Measurements from ENCODE around the gene CEBPE. TPM values are rescaled to one million over a fixed set of nuclear protein-coding genes. Genes with fewer than 3 reads are reported as not detected.

Gene CEBPE
- total RNA-seq, 3 donors from 2014 or later = not detected

- no peak overlapping the region for H3K4me3 ChIP-seq
- no peaks in the 10 kb centered on the region for H3K4me1 ChIP-seq (ENCODE audit: low read depth)
- H3K36me3 ChIP-seq (ENCODE audit: low read depth) = no peaks in the 10 kb centered on the region
- ATAC-seq (no peak), DNase-seq (no peak)
- intact Hi-C loops (cut with DNase I, micrococcal nuclease) = no loop called here
- H3K9me3 ChIP-seq = no peaks in the 10 kb centered on the region
- TF ChIP-seq CTCF (IDR thresholded peaks at IDR 0.05) = no peak
Measured at GRCh38 chr14:23102801-23103200, 16.3 kb downstream of the CEBPE start.

DNA sequence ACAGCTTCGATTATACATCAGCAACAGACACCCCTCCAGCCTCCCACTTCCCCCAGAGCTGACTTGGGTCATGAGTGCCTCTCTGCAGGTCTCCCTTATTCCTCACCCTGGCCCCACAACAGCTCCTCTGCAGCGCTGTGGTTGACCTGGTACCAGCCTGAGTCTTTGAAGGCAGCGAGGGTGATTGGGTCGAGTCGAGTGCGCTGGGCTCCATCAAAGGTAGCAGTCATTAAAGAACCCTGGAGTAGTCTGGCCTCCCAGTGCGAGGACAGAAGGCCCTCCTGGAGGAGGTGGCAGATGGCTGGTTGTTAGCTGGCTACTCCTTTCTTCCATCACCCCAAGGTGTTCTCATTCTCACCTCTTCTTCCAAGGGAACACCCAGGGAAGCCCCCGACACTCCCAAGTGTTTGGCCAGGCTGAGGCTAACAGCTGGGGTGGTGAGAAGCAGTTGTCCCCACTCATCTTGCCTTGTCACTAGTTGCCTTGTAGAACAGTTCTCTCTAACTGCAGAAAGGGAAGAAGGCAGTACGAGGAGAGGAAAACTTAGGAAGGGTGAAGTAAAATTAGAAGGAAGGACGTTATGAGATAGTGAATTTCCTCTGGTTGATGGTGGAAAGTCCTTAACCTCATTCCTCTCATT lies 16.9 kb downstream of the CEBPE start:
- ATAC-seq = no peak
- Histone ChIP-seq H3K4me3 (no peak overlapping the region), H3K36me3 (ENCODE audit: low read depth) (no peaks in the 10 kb centered on the region), H3K9me3 (no peaks in the 10 kb centered on the region), H3K4me1 (ENCODE audit: low read depth) (peaks cover 6% of the 10 kb centered on the region)
- TF ChIP-seq CTCF (IDR thresholded peaks at IDR 0.05) = no peak
- intact Hi-C loops (cut with DNase I, micrococcal nuclease) = no loop called here
- no peak for DNase-seq

DNA sequence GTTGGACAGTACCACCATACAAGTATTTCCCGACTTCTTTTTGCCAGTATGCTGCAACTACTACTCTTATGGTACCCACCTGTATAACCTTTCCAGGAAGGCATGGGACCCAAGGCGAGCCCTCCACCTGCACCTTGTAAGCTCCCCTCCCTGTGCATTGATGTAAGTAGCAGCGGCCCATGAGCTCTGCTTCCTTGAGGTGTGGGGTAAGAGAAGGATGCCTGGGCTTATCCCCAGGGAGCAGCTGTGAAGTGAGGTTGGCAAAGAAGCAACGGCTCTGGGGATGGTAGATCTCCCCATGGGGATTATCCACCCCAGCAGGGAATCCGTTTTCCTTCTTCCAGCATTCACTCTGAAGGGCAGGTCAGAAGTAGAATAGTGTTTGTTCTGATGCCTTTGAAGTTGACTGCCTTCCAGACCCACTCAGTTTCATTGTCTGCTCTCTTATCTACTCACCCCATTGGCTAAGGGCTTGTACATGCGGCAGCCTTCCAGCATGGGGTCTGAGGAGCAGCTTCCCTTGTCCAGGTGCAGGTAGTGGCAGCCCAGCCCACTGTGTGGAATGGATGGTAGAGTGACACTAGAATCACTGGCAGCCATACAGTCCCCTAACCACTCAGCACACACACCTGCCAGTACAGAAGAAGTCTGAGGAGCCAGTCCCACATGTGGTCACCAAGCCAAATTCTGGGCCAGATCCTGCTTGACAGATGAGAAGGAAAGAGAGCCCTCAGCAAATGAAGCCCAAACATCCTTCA lies 17.7 kb downstream of the CEBPE start:
- no peaks in the 10 kb centered on the region for H3K36me3 ChIP-seq (ENCODE audit: low read depth)
- ATAC-seq (no peak), DNase-seq (no peak)
- no peak for TF ChIP-seq CTCF (IDR thresholded peaks at IDR 0.05)
- intact Hi-C loops (cut with DNase I, micrococcal nuclease) = no loop called here
- H3K4me1 ChIP-seq (ENCODE audit: low read depth) = peaks cover 13% of the 10 kb centered on the region
- no peaks in the 10 kb centered on the region for H3K9me3 ChIP-seq
- no peak overlapping the region for H3K4me3 ChIP-seq

- intact Hi-C loops (cut with DNase I, micrococcal nuclease) = loop anchor here in 1 of 2 donors (10.0 kb wide), 1 partner anchor 185 kb away; the partner anchor contains the start of gene HOMEZ
- ATAC-seq (no peak), DNase-seq (no peak)
- H3K4me1 ChIP-seq (ENCODE audit: low read depth) = peaks cover 18% of the 10 kb centered on the region
- peaks cover 6% of the 10 kb centered on the region for H3K36me3 ChIP-seq (ENCODE audit: low read depth)
- H3K9me3 ChIP-seq = no peaks in the 10 kb centered on the region
- TF ChIP-seq CTCF (IDR thresholded peaks at IDR 0.05) = no peak
- H3K4me3 ChIP-seq = no peak overlapping the region
Measured at GRCh38 chr14:23099212-23099861, 19.7 kb downstream of the CEBPE start.

- Histone ChIP-seq H3K9me3 (no peaks in the 10 kb centered on the region), H3K4me1 (ENCODE audit: low read depth) (peaks cover 28% of the 10 kb centered on the region), H3K36me3 (ENCODE audit: low read depth) (peaks cover 6% of the 10 kb centered on the region), H3K4me3 (no peak overlapping the region)
- ATAC-seq (no peak), DNase-seq (no peak)
- TF ChIP-seq CTCF (IDR thresholded peaks at IDR 0.05) = no peak
- intact Hi-C loops (cut with DNase I, micrococcal nuclease) = loop anchor here in 1 of 2 donors (10.0 kb wide), 1 partner anchor 187 kb away; the partner anchor contains the start of gene HOMEZ
Measured at GRCh38 chr14:23097786-23098185, 21.3 kb downstream of the CEBPE start.
